Measurements from ENCODE around the gene CACNA2D3.

Gene CACNA2D3

DNA sequence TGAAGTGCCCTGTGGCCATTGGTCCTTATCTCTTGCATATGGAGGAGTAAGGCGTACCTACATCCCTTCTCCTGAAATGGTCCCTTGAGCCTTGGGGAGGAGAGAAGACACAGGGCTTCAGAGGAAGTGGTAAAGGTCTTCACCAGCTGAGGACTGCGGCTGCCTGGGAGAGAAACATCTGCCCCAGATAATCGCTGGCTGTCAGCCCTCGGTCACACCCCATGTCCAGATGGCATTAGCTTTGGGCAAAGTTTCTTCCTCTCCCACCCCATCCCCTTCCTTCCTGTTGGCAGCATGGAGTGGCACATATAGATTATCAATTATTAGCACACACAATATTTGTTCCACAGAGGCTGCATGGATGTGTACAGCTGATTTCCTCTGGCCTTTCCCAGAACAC is 743.9 kb downstream of the CACNA2D3 start:
- Histone ChIP-seq H3K27me3 (ENCODE audit: insufficient read depth, low read depth, severe bottlenecking) (no peaks in the 10 kb centered on the region), H3K36me3 (no peaks in the 10 kb centered on the region), H3K9me3 (ENCODE audit: severe bottlenecking) (no peaks in the 10 kb centered on the region), H3K4me3 (ENCODE audit: low read depth, low read length) (no peak overlapping the region), H3K27ac (no peak overlapping the region)
- no peak for DNase-seq
- TF ChIP-seq, protein P1, sequence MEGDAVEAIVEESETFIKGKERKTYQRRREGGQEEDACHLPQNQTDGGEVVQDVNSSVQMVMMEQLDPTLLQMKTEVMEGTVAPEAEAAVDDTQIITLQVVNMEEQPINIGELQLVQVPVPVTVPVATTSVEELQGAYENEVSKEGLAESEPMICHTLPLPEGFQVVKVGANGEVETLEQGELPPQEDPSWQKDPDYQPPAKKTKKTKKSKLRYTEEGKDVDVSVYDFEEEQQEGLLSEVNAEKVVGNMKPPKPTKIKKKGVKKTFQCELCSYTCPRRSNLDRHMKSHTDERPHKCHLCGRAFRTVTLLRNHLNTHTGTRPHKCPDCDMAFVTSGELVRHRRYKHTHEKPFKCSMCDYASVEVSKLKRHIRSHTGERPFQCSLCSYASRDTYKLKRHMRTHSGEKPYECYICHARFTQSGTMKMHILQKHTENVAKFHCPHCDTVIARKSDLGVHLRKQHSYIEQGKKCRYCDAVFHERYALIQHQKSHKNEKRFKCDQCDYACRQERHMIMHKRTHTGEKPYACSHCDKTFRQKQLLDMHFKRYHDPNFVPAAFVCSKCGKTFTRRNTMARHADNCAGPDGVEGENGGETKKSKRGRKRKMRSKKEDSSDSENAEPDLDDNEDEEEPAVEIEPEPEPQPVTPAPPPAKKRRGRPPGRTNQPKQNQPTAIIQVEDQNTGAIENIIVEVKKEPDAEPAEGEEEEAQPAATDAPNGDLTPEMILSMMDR (IDR thresholded peaks at IDR 0.05; ENCODE audit: low read depth, low read length) = no peak

DNA sequence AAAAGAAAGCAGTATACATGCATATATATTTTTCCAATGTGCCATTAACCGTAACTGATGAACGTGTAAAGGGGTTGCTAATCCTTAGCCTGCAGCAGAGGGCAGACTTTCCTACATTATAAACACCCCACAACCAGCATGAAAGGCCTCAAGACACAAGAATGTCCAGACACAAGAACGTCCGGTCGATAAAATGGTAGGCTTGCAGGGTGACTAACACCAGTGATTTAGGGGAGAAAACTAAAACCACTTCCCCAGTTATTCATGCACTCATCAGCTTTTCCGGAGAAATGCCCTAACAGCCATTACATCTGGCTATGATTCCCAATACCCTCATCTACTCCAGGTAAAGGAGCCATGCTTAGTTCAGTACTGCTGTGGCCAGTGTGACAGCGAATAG is 748.1 kb downstream of the CACNA2D3 start:
- Histone ChIP-seq H3K27me3 (ENCODE audit: insufficient read depth, low read depth, severe bottlenecking) (no peaks in the 10 kb centered on the region), H3K4me3 (ENCODE audit: low read depth, low read length) (no peak overlapping the region), H3K27ac (no peak overlapping the region), H3K9me3 (ENCODE audit: severe bottlenecking) (no peaks in the 10 kb centered on the region), H3K36me3 (no peaks in the 10 kb centered on the region)
- TF ChIP-seq, protein P1 (IDR thresholded peaks at IDR 0.05; ENCODE audit: low read depth, low read length) = peak; percentile 55
- peak; percentile 51 for DNase-seq

DNA sequence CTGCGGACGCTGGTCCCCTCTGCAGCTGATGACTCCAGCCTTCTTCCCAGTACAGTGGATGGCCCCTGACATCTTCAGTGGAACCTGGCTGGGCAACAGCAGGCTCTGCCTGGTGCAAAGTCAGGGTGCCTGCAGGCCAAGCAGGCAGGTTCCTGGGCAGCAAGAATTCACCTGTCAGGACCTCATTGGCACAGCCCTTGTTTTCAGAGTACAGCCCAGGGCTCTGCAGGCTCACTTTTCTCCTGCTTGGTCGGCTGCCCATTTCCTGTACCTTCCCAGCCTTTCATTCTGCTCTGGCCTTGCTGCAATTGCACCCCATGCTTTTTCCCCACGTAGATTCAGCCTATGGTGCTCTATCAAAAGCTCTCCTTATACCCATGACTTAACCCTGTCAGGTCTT is 749.5 kb downstream of the CACNA2D3 start:
- DNase-seq = no peak
- Histone ChIP-seq H3K27me3 (ENCODE audit: insufficient read depth, low read depth, severe bottlenecking) (no peaks in the 10 kb centered on the region), H3K9me3 (ENCODE audit: severe bottlenecking) (no peaks in the 10 kb centered on the region), H3K27ac (no peak overlapping the region), H3K4me3 (ENCODE audit: low read depth, low read length) (no peak overlapping the region), H3K36me3 (no peaks in the 10 kb centered on the region)
- TF ChIP-seq, protein P1 (IDR thresholded peaks at IDR 0.05; ENCODE audit: low read depth, low read length) = no peak

DNA sequence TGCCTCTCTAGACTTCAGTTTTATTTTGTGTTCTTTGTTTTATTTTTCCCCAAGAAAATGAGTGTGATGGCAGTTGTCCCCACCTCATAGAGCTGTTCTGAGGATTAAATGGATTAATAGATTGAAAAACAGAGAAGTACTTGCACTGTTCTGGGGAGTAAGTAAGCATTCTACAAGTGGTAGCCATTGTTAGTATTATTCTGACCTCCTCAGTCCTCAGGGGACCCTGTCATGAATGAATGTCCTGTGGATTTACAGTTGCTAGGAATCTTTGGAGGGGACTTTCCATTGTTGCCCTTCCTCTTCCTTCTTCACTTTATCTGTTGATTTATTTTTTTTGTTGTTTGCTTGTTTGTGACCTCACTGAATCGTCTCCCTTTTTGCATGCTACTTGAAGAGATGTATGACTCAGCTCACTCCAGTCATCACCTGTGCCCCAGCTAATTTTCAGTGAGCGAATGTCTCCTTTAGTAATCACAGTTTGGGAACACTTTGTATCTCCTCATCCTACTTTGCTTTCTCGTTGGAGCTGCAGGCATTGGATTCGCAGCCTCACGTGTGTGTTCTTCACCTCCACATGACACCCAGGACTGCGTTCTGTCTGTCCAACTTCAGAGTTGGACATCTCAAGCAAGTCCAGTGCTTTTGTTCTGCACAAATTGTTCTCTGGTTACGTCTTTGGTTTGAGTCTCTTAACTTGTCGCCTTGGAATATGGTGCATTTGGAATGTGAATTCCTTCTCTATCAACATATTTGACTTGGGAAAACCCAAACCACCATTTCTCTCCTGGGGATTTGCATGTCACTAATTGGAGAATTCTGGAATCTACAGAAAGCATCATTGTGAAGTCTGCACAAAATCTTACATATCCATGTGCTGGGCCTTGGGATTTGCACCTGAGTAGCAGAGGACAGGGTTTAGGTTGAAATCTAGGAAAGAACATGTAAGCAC is 751.0 kb downstream of the CACNA2D3 start:
- TF ChIP-seq, protein P1 (IDR thresholded peaks at IDR 0.05; ENCODE audit: low read depth, low read length) = no peak
- DNase-seq = no peak
- H3K4me3 ChIP-seq (ENCODE audit: low read depth, low read length) = no peak overlapping the region
- no peaks in the 10 kb centered on the region for H3K36me3 ChIP-seq
- H3K9me3 ChIP-seq (ENCODE audit: severe bottlenecking) = no peaks in the 10 kb centered on the region
- H3K27me3 ChIP-seq (ENCODE audit: insufficient read depth, low read depth, severe bottlenecking) = no peaks in the 10 kb centered on the region
- H3K27ac ChIP-seq = no peak overlapping the region

DNA sequence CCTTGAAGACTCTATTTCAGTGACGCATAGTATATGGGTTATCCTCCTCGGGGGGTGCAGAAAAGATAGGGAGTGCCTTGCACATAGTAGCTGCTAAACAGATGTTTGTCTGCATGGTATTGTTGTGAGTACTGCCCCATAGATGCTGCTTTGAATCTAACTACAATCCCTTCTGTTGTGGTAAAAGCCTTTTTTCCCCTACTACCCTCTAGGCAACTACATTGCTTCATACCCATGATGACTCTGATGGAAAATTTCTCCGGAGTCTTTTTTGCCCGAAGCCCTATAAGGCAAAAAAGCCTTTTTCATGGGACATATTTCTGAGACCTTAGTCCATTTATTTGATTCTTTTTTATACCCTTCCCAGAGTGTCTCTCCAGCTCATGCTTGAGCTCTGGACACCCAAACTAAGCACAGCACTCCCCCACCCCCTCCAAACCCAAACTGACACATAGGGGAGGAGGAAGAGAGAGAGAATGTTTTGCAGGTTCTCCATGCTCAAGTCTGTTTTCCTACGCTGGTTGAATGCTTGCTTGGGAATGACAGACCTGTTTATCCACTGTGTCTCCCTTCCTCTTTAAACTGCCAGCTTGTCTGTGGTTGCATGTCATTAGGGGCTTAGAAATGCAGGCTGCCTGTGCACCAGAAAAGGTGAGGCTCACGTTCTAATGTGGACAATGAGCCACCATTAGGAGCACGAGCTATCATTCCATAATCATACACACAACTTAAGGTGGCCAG is 752.6 kb downstream of the CACNA2D3 start:
- TF ChIP-seq, protein P1 (IDR thresholded peaks at IDR 0.05; ENCODE audit: low read depth, low read length) = no peak
- Histone ChIP-seq H3K27ac (no peak overlapping the region), H3K27me3 (ENCODE audit: insufficient read depth, low read depth, severe bottlenecking) (no peaks in the 10 kb centered on the region), H3K36me3 (no peaks in the 10 kb centered on the region), H3K9me3 (ENCODE audit: severe bottlenecking) (no peaks in the 10 kb centered on the region), H3K4me3 (ENCODE audit: low read depth, low read length) (no peak overlapping the region)
- no peak for DNase-seq

Data from WERI-Rb-1 (cell line).